Brain microvascular endothelial cell (primary cell): Measurements from ENCODE around the gene PPIL4.
"Not testable (repeated sequence)": the region's sequence is repeated elsewhere in the genome, so short reads cannot be mapped to it uniquely, and the experiment has no call there.

Source experiments
- DNase-seq: peaks from one replicate; pipeline ENCODE4 v3.0.0-alpha.2; 2020
- H3K27ac ChIP-seq: fragments of 250-450 bp; sonication (Bioruptor Pico); 2 replicates; pipeline ENCODE4 v1.5.1; 2020; ENCODE audit warnings: mild to moderate bottlenecking, moderate library complexity
- H3K27me3 ChIP-seq: fragments of 250-450 bp; sonication (Bioruptor Pico); replicated peaks from 2 replicates; pipeline ENCODE4 v1.5.1; 2020; ENCODE audit warnings: mild to moderate bottlenecking
- H3K36me3 ChIP-seq: fragments of 250-450 bp; sonication (Bioruptor Pico); replicated peaks from 2 replicates; pipeline ENCODE4 v1.5.1; 2020; ENCODE audit warnings: mild to moderate bottlenecking
- H3K4me3 ChIP-seq: 2 replicates; pipeline ENCODE4 v1.5.1; 2011; ENCODE audit warnings: low read depth, mild to moderate bottlenecking, control low read depth, low read length, moderate library complexity
- in situ Hi-C: cut with HindIII; loops from 2 replicates; pipeline ENCODE4 v1.10.0; 2017; ENCODE audit warnings: low sequenced_read_pairs, low pct_ligation_motif_present
- TF ChIP-seq, protein P1 (sequence below): IDR thresholded peaks from 2 replicates; pipeline ENCODE4 v1.5.1; 2011; ENCODE audit warnings: low read depth, mild to moderate bottlenecking, moderate library complexity, low read length, control low read depth, inconsistent platforms; ENCODE audit errors: missing control alignments

PPIL4 gene

GRCh38 chr6:149501201-149501600, 44.6 kb downstream of the PPIL4 start:
- Histone ChIP-seq H3K27me3 (no peaks in the 10 kb centered on the region), H3K4me3 (no peak overlapping the region), H3K27ac (no peak overlapping the region), H3K36me3 (no peaks in the 10 kb centered on the region)
- in situ Hi-C loops, result no loop called here
- DNase-seq, result no peak
- TF ChIP-seq, protein P1, sequence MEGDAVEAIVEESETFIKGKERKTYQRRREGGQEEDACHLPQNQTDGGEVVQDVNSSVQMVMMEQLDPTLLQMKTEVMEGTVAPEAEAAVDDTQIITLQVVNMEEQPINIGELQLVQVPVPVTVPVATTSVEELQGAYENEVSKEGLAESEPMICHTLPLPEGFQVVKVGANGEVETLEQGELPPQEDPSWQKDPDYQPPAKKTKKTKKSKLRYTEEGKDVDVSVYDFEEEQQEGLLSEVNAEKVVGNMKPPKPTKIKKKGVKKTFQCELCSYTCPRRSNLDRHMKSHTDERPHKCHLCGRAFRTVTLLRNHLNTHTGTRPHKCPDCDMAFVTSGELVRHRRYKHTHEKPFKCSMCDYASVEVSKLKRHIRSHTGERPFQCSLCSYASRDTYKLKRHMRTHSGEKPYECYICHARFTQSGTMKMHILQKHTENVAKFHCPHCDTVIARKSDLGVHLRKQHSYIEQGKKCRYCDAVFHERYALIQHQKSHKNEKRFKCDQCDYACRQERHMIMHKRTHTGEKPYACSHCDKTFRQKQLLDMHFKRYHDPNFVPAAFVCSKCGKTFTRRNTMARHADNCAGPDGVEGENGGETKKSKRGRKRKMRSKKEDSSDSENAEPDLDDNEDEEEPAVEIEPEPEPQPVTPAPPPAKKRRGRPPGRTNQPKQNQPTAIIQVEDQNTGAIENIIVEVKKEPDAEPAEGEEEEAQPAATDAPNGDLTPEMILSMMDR, result no peak

- in situ Hi-C loops, result no loop called here
- Histone ChIP-seq H3K27me3 (no peaks in the 10 kb centered on the region), H3K4me3 (no peak overlapping the region), H3K27ac (no peak overlapping the region), H3K36me3 (no peaks in the 10 kb centered on the region)
- no peak for DNase-seq
- TF ChIP-seq, protein P1, result no peak
These were observed 45.7 kb downstream of the PPIL4 start for GRCh38 chr6:149500096-149500495.

GRCh38 chr6:149499066-149499465, 46.8 kb downstream of the PPIL4 start:
- no peak overlapping the region for H3K4me3 ChIP-seq
- peak overlapping the region; percentile 23 for H3K27ac ChIP-seq
- DNase-seq, result peak; percentile 77
- TF ChIP-seq, protein P1, result no peak
- H3K27me3 ChIP-seq, result no peaks in the 10 kb centered on the region
- in situ Hi-C loops, result no loop called here
- H3K36me3 ChIP-seq, result no peaks in the 10 kb centered on the region

DNA sequence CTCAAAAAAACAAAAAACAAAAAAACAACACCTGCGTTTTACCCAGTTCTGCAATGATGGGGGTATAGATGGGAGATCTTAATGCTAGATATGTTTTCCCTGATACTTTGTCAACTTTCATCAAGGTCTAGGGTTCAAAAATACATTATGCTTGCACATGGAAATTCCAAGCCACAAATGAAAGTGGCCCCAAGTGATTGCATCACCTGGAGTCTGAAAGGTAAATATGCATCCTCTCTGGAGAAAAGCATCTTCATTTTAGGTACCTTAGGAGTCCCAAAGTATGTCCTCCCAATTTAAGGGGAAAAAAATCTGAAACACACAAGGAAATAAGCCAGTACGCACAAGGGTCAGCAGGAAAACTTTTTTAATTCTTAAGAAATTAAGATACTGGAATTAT, 48.5 kb downstream of the PPIL4 start:
- Histone ChIP-seq H3K27me3 (no peaks in the 10 kb centered on the region), H3K36me3 (no peaks in the 10 kb centered on the region), H3K27ac (no peak overlapping the region), H3K4me3 (no peak overlapping the region)
- no peak for DNase-seq
- TF ChIP-seq, protein P1, result no peak
- in situ Hi-C loops, result no loop called here

DNA sequence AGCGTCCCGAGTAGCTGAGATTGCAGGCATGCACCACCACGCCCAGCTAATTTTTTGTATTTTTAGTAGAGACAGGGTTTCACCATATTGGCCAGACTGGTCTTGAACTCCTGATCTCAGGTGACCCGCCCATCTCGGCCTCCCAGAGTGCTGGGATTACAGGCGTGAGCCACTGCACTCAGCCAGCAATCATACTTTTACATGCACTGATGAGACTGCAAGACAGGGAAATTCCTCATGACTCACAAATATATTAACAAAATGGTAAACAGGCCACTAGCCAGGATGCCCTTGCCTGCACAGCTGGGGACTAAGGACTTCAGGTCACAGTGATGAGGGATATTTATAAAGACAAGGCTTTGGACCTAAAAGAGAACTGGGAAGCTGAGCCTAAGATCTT, 49.2 kb downstream of the PPIL4 start:
- H3K27me3 ChIP-seq, H3K4me3 ChIP-seq, in situ Hi-C loops, H3K36me3 ChIP-seq, H3K27ac ChIP-seq: not testable (repeated sequence)
- DNase-seq, result peak; percentile 66

GRCh38 chr6:149495349-149496016, 50.4 kb downstream of the PPIL4 start:
- H3K27me3 ChIP-seq, H3K27ac ChIP-seq, H3K36me3 ChIP-seq, DNase-seq, in situ Hi-C loops, H3K4me3 ChIP-seq: not testable (repeated sequence)

- H3K4me3 ChIP-seq, H3K27me3 ChIP-seq, H3K27ac ChIP-seq, in situ Hi-C loops, H3K36me3 ChIP-seq: not testable (repeated sequence)
- peak; percentile 13 for DNase-seq
These were observed 51.0 kb downstream of the PPIL4 start for GRCh38 chr6:149494810-149495209.
